Activated CD4-positive, alpha-beta memory T cell treated with anti-CD3 and anti-CD28 coated beads for 36 hours (primary cell): Measurements from ENCODE around the gene CD300LF. TPM values are rescaled to one million over a fixed set of nuclear protein-coding genes. Genes with fewer than 3 reads are reported as not detected.

Experiments used
- CTCF ChIA-PET: fragments of 350-600 bp; sonication (Branson Sonifier 250); formaldehyde crosslinking; loops from one replicate; lab custom pipeline; 2021; ENCODE audit warnings: antibody characterized with exemption, inconsistent platforms; lab: Charles Lee
- POLR2A ChIA-PET: fragments of 350-600 bp; sonication (Branson Sonifier 250); formaldehyde crosslinking; loops from one replicate; lab custom pipeline; 2021; ENCODE audit warnings: antibody characterized with exemption; lab: Charles Lee
- DNase-seq: peaks from one replicate; pipeline ENCODE4 v3.0.0-alpha.2; 2020
- H3K27ac Mint-ChIP-seq: one replicate; pipeline ENCODE4 v1.8.0; 2021; ENCODE audit warnings: mixed read lengths
- H3K27me3 Mint-ChIP-seq: one replicate; pipeline ENCODE4 v1.8.0; 2021; ENCODE audit warnings: mixed read lengths
- H3K36me3 Mint-ChIP-seq: one replicate; pipeline ENCODE4 v1.8.0; 2021; ENCODE audit warnings: mixed read lengths
- H3K4me1 Mint-ChIP-seq: one replicate; pipeline ENCODE4 v1.8.0; 2021; ENCODE audit warnings: low read depth, mixed read lengths
- H3K4me3 Mint-ChIP-seq: one replicate; pipeline ENCODE4 v1.8.0; 2021; ENCODE audit warnings: mild to moderate bottlenecking, mixed read lengths
- H3K9me3 Mint-ChIP-seq: one replicate; pipeline ENCODE4 v1.8.0; 2021; ENCODE audit warnings: mixed read lengths
- intact Hi-C: fragments of 100-400 bp; cut with micrococcal nuclease; formaldehyde crosslinking; loops from one replicate; pipeline ENCODE4 v1.15.1; 2023
- total RNA-seq, 2 experiments: library from RNA; stranded (reverse); gene quantifications; one replicate each; pipeline ENCODE4 v1.2.3, GENCODE V29; 2021

Gene CD300LF
- total RNA-seq, result not detected

DNA sequence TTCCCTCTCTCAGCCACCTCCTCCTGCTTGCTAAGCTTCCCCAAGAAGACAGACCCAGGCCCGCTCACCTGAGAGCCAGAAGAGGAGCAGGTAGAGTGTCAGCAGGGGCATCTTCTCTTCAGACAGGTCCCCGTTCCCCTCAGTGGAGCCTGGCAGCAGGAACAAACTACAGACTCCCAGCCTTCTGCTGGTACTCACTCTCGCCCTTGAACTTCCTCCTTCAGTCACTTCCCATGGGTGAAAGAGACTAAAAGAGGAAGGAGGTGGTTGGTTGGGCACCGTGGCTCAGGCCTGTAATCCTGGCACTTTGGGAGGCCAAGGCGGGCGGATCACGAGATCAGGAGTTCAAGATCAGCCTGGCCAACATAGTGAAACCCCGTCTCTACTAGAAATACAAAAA is at the start of gene CD300LF:
Gene CD300LF, minus strand, starts transcription at position 168 of the 400 bp plus-strand sequence. Its CDS starts 57 bp downstream, at position 111.
- POLR2A ChIA-PET, result no interaction called here
- no peaks in the 10 kb centered on the region for H3K9me3 Mint-ChIP-seq
- intact Hi-C loops, result no loop called here
- CTCF ChIA-PET, result no interaction called here
- H3K4me1 Mint-ChIP-seq, result peaks cover 5% of the 10 kb centered on the region
- peaks cover 8% of the 10 kb centered on the region for H3K27me3 Mint-ChIP-seq
- H3K4me3 Mint-ChIP-seq, result no peak within 1 kb of the TSS
- DNase-seq, result no peak
- no peaks in the 10 kb centered on the region for H3K36me3 Mint-ChIP-seq
- H3K27ac Mint-ChIP-seq, result no peak within 1 kb of the TSS

DNA sequence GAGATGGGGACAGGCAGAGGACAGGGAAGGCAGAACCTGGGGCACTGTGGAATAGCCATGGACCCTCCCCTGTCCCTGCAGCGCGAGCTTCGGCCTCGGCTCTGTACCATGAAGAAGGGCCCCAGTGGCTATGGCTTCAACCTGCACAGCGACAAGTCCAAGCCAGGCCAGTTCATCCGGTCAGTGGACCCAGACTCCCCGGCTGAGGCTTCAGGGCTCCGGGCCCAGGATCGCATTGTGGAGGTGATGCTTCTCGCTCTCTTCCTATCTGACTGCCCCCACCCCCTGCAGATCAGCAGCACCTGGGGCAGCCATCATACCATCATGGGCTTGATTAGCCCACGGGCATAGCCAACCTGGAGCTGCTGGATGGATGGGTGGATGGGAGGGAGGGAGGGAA is 49.2 kb upstream of the CD300LF start:
- intact Hi-C loops, result no loop called here
- CTCF ChIA-PET, result interaction anchor here (1.0 to 14.9 kb wide), 5 partner anchors 10 to 29 kb away, joined by 3 to 176 read pairs (median 4); partner anchors contain the start of gene NHERF1
- Mint-ChIP-seq H3K27me3 (no peaks in the 10 kb centered on the region), H3K36me3 (peaks cover 6% of the 10 kb centered on the region), H3K4me3 (no peak overlapping the region), H3K4me1 (peaks cover 50% of the 10 kb centered on the region), H3K27ac (no peak overlapping the region), H3K9me3 (no peaks in the 10 kb centered on the region)
- no peak for DNase-seq
- POLR2A ChIA-PET, result interaction anchor here (1.0 kb wide), 1 partner anchor 12 kb away, joined by 3 read pairs; no protein-coding TSS in a partner anchor

DNA sequence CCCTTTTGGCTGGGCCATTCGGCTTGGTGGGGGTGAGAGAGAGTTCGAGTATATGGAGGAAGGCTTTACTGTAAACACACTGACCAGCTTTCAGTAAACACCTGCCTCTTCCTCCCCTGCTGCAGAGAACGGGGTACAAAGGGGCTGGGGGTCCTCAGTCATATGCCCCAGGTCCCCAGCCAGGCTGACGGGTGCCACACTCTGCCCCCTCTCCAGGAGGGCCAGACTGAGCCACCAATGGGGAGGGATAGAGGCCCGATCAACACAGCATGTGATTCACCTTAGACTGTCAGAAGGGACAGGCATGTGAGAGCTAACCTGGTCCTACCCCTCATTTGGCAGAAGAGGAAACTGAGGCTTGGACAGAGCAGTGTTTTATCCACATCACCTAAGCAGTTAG is 48.7 kb upstream of the CD300LF start:
- POLR2A ChIA-PET, result interaction anchor here (1.0 kb wide), 1 partner anchor 11 kb away, joined by 3 read pairs; no protein-coding TSS in a partner anchor

DNA sequence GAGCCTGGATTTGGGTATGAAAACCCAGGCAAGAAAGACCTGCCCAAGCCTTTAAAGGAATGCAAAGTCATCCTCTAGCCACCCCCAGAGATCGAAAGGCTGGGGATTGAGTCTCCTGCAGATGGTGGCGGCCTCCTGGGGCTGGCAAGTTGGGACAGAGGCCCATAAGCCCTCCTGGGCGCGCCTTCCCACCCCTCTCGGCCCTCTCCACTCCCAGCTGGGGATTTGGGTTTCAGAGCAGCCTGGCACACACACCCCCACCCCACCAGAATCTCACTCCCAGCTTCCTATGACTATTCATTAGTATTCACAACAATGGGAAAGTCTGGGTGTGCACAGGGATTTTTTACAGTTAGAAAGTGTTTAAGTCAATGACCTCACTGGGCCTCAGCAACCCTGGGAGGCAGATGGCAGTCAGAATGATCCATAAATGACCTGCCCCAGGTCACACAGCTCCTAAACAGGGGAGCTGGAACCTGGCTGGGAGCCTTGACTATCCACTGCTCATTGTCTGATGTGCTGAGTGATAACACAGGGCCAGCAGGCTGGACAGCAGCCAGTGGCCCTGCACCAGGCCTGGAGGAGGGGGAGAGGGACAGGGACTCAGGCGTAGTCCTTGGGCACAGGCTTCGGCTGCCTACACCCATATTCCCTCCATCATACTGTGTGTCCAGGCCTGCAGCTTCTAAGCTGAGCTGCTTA is 47.8 kb upstream of the CD300LF start:
- H3K4me1 Mint-ChIP-seq, result peaks cover 56% of the 10 kb centered on the region
- no peaks in the 10 kb centered on the region for H3K36me3 Mint-ChIP-seq
- CTCF ChIA-PET, result interaction anchor here (1.1 to 14.9 kb wide), 11 partner anchors 10 to 197 kb away, joined by 3 to 176 read pairs (median 32); partner anchors contain the start of genes NHERF1 and RAB37
- intact Hi-C loops, result no loop called here
- H3K27me3 Mint-ChIP-seq, result no peaks in the 10 kb centered on the region
- H3K9me3 Mint-ChIP-seq, result no peaks in the 10 kb centered on the region
- no peak for DNase-seq
- peak overlapping the region; percentile 85 for H3K27ac Mint-ChIP-seq
- no peak overlapping the region for H3K4me3 Mint-ChIP-seq
- POLR2A ChIA-PET, result interaction anchor here (1.2 to 3.0 kb wide), 2 partner anchors 11 to 116 kb away, joined by 3 to 16 read pairs; no protein-coding TSS in a partner anchor

More for the DNA sequence above, 48.7 kb upstream of the CD300LF start:
- no peak overlapping the region for H3K4me3 Mint-ChIP-seq
- peaks cover 4% of the 10 kb centered on the region for H3K36me3 Mint-ChIP-seq
- no peak for DNase-seq
- intact Hi-C loops, result no loop called here
- H3K9me3 Mint-ChIP-seq, result no peaks in the 10 kb centered on the region
- no peaks in the 10 kb centered on the region for H3K27me3 Mint-ChIP-seq
- H3K27ac Mint-ChIP-seq, result peak overlapping the region; percentile 38
- peaks cover 55% of the 10 kb centered on the region for H3K4me1 Mint-ChIP-seq
- CTCF ChIA-PET, result interaction anchor here (1.0 to 14.9 kb wide), 5 partner anchors 10 to 30 kb away, joined by 3 to 176 read pairs (median 3); partner anchors contain the start of gene NHERF1

DNA sequence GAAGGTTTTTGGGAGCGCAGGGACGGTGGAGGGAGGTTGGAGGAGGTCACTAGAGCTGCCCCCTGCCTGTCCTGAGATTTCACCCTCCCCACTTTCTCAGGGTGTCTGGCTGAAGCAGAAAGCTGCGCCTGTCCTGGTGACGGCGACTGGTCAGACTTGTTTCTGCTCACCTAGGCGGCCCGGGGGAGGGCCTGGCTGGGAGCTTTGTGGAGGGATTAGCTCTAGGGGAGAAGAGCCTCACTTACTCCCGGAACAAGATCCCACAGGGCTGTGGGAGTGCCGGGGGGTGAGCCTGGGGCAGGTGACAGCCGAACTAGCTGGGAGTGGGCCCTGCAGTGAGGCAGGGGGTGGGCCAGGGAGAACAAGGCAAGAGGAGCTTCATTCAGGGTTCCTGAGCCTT is 47.2 kb upstream of the CD300LF start:
- H3K27me3 Mint-ChIP-seq, result no peaks in the 10 kb centered on the region
- POLR2A ChIA-PET, result interaction anchor here (1.1 to 3.0 kb wide), 4 partner anchors 9 to 116 kb away, joined by 3 to 16 read pairs (median 4); no protein-coding TSS in a partner anchor
- H3K36me3 Mint-ChIP-seq, result no peaks in the 10 kb centered on the region
- intact Hi-C loops, result loop anchor here (1.0 to 2.0 kb wide), 2 partner anchors 9 to 17 kb away; no protein-coding TSS in a partner anchor
- DNase-seq, result no peak
- H3K4me3 Mint-ChIP-seq, result no peak overlapping the region
- no peaks in the 10 kb centered on the region for H3K9me3 Mint-ChIP-seq
- CTCF ChIA-PET, result interaction anchor here (1.0 to 14.9 kb wide), 13 partner anchors 10 to 198 kb away, joined by 3 to 176 read pairs (median 7); partner anchors contain the start of genes NHERF1 and RAB37
- H3K4me1 Mint-ChIP-seq, result peaks cover 62% of the 10 kb centered on the region
- H3K27ac Mint-ChIP-seq, result peak overlapping the region; percentile 85

DNA sequence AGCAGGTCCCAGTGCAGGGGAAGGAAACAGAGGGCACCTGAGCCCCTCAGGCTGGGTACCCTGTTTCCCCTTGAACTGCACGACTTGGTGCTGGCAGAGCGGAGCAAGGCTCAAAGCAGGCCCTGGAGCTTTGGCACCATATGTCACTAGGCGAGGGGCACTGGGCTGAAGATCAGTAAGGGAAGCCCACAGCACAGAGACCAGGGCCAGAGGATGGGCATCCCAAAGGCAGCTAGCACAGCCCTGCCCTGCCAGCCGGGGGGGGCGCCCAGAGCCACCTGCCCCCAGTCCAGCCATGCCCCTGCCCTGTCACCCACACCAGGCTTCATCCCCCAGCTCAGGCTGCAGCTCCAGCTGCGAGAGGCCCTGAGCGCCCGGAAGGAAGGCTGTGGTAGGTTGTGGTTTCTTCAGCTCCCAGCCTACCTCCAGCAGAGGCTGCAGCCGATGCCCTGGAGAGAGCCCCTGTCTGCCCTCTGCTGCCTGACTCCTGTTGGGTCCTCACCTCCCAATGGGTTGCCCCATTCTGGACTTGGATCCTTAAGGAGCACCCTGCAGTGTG is 46.6 kb upstream of the CD300LF start:
- H3K4me3 Mint-ChIP-seq, result peak overlapping the region; percentile 23
- peak; percentile 73 for DNase-seq
- intact Hi-C loops, result loop anchor here (1.0 to 2.0 kb wide), 2 partner anchors 8 to 17 kb away; no protein-coding TSS in a partner anchor
- H3K27me3 Mint-ChIP-seq, result no peaks in the 10 kb centered on the region
- CTCF ChIA-PET, result interaction anchor here (1.0 to 14.9 kb wide), 12 partner anchors 9 to 199 kb away, joined by 3 to 176 read pairs (median 20); partner anchors contain the start of genes NHERF1 and RAB37
- H3K27ac Mint-ChIP-seq, result peak overlapping the region; percentile 85
- peaks cover 69% of the 10 kb centered on the region for H3K4me1 Mint-ChIP-seq
- H3K36me3 Mint-ChIP-seq, result no peaks in the 10 kb centered on the region
- no peaks in the 10 kb centered on the region for H3K9me3 Mint-ChIP-seq
- POLR2A ChIA-PET, result interaction anchor here (1.1 to 3.0 kb wide), 4 partner anchors 10 to 115 kb away, joined by 3 to 16 read pairs (median 4); no protein-coding TSS in a partner anchor

DNA sequence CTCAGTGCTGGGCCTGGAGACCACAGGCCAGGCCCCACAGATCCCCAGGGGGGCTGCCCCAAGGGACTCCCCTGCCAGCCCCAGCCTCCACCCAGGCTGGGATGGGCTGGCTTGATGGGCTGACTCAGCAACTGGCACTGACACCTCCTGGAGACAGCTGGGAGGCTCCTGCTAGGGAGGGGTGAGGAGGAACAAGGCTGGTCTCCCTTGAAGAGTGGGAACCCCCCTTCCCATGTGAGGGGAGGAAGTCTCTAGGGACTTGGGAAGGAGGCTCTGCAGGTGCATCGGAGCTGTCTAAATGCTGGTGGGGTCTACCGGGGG is 46.1 kb upstream of the CD300LF start:
- H3K9me3 Mint-ChIP-seq, result no peaks in the 10 kb centered on the region
- no peaks in the 10 kb centered on the region for H3K27me3 Mint-ChIP-seq
- POLR2A ChIA-PET, result interaction anchor here (1.3 to 3.0 kb wide), 2 partner anchors 9 to 10 kb away, joined by 5 to 16 read pairs; no protein-coding TSS in a partner anchor
- H3K4me3 Mint-ChIP-seq, result peak overlapping the region; percentile 23
- H3K4me1 Mint-ChIP-seq, result peaks cover 72% of the 10 kb centered on the region
- H3K36me3 Mint-ChIP-seq, result no peaks in the 10 kb centered on the region
- peak; percentile 54 for DNase-seq
- CTCF ChIA-PET, result interaction anchor here (1.0 to 14.9 kb wide), 11 partner anchors 9 to 103 kb away, joined by 3 to 176 read pairs (median 32); partner anchors contain the start of genes NHERF1 and RAB37
- intact Hi-C loops, result loop anchor here (1.0 to 2.0 kb wide), 2 partner anchors 8 to 16 kb away; no protein-coding TSS in a partner anchor
- peak overlapping the region; percentile 85 for H3K27ac Mint-ChIP-seq

DNA sequence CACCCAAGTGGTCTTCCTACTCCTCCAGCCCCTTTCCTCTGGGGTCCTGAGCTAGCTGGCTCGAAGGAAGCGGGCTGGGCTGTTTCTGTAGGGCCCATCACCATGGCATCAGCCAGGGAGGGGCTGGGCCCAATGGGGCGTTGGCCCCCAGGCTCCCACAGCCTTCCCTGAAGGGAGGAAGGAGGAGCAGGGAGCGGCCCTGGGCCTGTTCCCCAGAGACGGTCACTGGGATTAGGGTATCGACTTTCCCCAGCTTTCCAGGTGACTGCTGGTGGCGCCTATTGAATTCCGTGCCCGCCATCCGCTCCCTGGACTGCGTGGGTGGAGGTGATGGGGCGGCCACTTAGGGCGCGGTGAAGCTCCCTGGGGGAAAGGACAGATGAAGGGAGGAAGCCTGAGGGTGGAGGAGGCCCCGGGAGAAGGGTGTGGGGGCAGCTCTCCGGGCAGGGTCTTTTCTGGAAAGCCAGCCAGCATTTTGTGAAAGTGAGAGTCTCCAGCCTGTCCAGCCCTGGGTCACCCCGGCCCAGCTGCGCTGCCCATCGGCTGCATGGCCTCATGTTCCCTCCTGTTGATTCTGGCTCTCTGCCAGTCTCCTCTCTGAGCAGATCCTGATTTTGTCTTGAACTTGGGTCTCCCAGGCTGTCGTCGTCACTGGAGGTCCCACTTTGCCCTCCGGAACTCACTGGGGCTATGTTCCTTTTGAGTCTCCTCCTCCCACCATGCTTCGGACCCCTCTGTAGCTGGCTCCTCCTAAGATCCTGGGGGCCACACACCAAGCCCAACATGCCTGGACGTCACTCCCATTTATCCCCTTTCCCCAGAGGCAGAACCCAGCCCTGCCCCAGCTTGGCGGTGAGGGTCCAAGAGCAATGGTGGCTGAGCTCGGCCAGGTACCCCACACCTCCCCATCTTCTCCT is 45.5 kb upstream of the CD300LF start:
- ChIA-PET CTCF (interaction anchor here (1.1 to 14.9 kb wide), 9 partner anchors 8 to 104 kb away, joined by 4 to 176 read pairs (median 35); partner anchors contain the start of genes NHERF1 and RAB37), POLR2A (interaction anchor here (0.9 to 3.0 kb wide), 2 partner anchors 9 to 16 kb away, joined by 3 to 16 read pairs; no protein-coding TSS in a partner anchor)
- Mint-ChIP-seq H3K4me3 (no peak overlapping the region), H3K27ac (peak overlapping the region; percentile 85), H3K27me3 (no peaks in the 10 kb centered on the region), H3K9me3 (no peaks in the 10 kb centered on the region), H3K36me3 (peaks cover 2% of the 10 kb centered on the region), H3K4me1 (peaks cover 78% of the 10 kb centered on the region)
- intact Hi-C loops, result loop anchor here (2.0 kb wide), 1 partner anchor 15 kb away; no protein-coding TSS in a partner anchor
- no peak for DNase-seq

DNA sequence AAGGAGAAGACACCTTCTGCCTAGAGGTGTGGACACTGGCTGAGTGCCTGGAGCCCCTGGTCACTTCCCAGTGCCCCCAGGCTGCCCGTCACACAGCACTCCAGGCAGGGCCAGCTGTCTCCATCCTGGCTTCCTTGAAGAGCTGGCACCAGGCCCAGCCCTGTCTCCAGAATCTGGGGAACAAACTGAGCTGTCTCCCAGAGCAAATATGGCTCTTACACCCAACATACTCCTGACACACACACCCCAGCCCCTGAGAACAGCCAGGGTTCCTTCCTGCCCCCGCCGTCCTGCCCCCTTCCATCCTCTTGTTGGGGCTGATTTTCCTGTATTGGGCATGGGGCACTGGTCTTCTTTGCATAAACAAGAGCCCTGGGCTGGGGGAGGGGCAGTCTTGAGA is 44.8 kb upstream of the CD300LF start:
- no peaks in the 10 kb centered on the region for H3K9me3 Mint-ChIP-seq
- CTCF ChIA-PET, result interaction anchor here (1.0 to 14.9 kb wide), 9 partner anchors 7 to 104 kb away, joined by 3 to 176 read pairs (median 35); partner anchors contain the start of genes NHERF1 and RAB37
- POLR2A ChIA-PET, result interaction anchor here (0.9 to 3.0 kb wide), 2 partner anchors 8 to 17 kb away, joined by 3 to 16 read pairs; no protein-coding TSS in a partner anchor

DNA sequence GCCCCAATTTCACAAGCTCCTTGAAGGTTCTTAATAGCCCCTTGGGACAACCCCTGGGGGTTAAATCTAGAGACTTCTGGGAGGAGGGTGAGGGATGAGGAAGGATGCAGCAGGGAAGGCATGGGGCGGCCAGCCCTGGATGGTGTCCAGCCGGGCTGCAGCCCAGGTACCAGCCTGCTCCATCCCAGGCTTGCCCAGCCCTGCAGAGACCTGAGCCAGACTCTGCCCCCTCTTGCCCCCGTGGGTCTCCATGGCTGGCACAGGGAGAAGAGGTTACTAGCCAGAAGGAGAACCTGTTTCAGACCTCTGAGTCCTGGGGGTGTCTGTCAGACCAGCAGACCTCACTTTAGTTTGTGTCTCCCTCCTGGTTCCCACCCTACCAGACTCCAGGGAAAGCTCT is 44.2 kb upstream of the CD300LF start:
- ChIA-PET POLR2A (no interaction called here), CTCF (interaction anchor here (0.9 to 14.9 kb wide), 9 partner anchors 10 to 105 kb away, joined by 3 to 176 read pairs (median 35); partner anchors contain the start of genes NHERF1 and RAB37)
- peaks cover 88% of the 10 kb centered on the region for H3K4me1 Mint-ChIP-seq
- DNase-seq, result no peak
- H3K36me3 Mint-ChIP-seq, result peaks cover 12% of the 10 kb centered on the region
- H3K27me3 Mint-ChIP-seq, result no peaks in the 10 kb centered on the region
- no peak overlapping the region for H3K4me3 Mint-ChIP-seq
- H3K9me3 Mint-ChIP-seq, result no peaks in the 10 kb centered on the region
- H3K27ac Mint-ChIP-seq, result peak overlapping the region; percentile 85
- intact Hi-C loops, result no loop called here

More for the DNA sequence above, 44.8 kb upstream of the CD300LF start:
- peaks cover 8% of the 10 kb centered on the region for H3K36me3 Mint-ChIP-seq
- no peak for DNase-seq
- intact Hi-C loops, result no loop called here
- H3K27me3 Mint-ChIP-seq, result no peaks in the 10 kb centered on the region
- no peak overlapping the region for H3K4me3 Mint-ChIP-seq
- H3K4me1 Mint-ChIP-seq, result peaks cover 82% of the 10 kb centered on the region
- H3K27ac Mint-ChIP-seq, result peak overlapping the region; percentile 85
